ENCODE measurements around the gene TSNAX.
A peak's percentile ranks its signal among the peaks of the same experiment; 100 is the strongest.

The TSNAX gene

DNA sequence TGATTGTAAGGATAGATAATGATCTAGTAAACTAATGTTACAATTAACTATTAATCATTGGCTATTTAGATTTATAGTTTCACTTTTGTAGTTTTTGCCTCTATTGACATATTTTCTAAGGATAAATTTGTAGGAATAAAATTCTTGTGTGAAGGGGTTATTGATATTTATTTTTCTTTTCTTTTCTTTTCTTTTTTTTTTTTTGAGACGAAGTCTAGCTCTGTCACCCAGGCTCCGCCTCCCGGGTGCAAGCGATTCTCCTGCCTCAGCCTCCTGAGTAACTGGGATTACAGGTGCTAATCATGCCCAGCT is 74.2 kb downstream of the TSNAX start:
- TF ChIP-seq, protein P1, sequence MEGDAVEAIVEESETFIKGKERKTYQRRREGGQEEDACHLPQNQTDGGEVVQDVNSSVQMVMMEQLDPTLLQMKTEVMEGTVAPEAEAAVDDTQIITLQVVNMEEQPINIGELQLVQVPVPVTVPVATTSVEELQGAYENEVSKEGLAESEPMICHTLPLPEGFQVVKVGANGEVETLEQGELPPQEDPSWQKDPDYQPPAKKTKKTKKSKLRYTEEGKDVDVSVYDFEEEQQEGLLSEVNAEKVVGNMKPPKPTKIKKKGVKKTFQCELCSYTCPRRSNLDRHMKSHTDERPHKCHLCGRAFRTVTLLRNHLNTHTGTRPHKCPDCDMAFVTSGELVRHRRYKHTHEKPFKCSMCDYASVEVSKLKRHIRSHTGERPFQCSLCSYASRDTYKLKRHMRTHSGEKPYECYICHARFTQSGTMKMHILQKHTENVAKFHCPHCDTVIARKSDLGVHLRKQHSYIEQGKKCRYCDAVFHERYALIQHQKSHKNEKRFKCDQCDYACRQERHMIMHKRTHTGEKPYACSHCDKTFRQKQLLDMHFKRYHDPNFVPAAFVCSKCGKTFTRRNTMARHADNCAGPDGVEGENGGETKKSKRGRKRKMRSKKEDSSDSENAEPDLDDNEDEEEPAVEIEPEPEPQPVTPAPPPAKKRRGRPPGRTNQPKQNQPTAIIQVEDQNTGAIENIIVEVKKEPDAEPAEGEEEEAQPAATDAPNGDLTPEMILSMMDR (IDR thresholded peaks at IDR 0.05; ENCODE audit: low read depth, low read length, missing control alignments): no peak
- no peak overlapping the region for H3K4me3 ChIP-seq (replicated peaks; ENCODE audit: low read depth, low read length)
- no peak for DNase-seq (ENCODE audit: extremely low read depth, low read depth)

DNA sequence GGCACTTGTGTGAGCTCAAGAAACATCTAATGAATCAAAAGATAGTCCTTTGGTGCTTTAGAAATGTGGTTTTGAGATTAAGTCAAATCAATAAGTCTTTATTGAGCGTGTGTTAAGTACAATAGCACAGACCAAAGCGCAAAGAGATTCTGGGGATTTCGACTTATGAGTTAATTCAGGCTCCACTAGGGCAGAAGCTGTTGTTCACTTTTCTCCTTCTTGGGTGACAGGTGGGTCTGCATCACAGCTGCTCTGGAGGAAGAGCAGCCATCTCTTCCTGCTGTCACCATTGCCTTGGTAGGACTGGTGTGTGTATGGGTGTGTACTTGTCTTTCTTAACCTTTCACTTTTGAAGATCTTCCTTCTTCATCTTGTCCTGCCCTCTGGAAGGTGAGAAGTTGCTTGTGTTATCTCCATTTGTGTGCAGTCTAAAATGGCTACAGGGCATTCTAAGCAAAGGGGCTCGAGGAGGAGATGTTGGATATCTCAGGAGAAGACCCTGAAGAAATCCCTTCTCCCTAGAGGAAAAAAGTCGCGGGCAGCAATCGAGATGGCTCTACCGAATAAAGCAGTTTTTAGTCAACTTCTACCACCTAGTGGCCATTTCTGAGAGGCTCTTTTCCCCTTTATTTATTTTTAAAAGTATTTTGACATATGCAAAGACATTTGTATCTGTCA is 75.3 kb downstream of the TSNAX start:
- peak overlapping the region; percentile 38 for H3K4me3 ChIP-seq (replicated peaks; ENCODE audit: low read depth, low read length)
- TF ChIP-seq, protein P1 (IDR thresholded peaks at IDR 0.05; ENCODE audit: low read depth, low read length, missing control alignments): peak; percentile 62
- no peak for DNase-seq (ENCODE audit: extremely low read depth, low read depth)

DNA sequence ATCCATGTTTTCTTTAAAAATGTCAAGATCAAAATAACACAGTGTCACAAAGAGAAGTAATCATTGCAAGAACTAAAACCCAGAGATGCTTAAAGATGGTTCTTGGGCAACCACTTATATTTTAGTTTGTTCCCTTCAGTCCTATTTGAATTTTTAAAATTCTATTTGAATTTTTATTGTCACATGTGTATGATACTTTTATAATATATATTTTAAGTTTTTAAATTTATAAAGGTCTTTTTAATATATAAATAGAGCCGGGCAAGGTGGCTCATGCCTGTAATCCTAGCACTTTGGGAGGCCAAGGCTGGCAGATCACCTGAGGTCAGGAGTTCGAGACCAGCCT is 75.8 kb downstream of the TSNAX start:
- H3K4me3 ChIP-seq (replicated peaks; ENCODE audit: low read depth, low read length): no peak overlapping the region
- DNase-seq (ENCODE audit: extremely low read depth, low read depth): no peak

DNA sequence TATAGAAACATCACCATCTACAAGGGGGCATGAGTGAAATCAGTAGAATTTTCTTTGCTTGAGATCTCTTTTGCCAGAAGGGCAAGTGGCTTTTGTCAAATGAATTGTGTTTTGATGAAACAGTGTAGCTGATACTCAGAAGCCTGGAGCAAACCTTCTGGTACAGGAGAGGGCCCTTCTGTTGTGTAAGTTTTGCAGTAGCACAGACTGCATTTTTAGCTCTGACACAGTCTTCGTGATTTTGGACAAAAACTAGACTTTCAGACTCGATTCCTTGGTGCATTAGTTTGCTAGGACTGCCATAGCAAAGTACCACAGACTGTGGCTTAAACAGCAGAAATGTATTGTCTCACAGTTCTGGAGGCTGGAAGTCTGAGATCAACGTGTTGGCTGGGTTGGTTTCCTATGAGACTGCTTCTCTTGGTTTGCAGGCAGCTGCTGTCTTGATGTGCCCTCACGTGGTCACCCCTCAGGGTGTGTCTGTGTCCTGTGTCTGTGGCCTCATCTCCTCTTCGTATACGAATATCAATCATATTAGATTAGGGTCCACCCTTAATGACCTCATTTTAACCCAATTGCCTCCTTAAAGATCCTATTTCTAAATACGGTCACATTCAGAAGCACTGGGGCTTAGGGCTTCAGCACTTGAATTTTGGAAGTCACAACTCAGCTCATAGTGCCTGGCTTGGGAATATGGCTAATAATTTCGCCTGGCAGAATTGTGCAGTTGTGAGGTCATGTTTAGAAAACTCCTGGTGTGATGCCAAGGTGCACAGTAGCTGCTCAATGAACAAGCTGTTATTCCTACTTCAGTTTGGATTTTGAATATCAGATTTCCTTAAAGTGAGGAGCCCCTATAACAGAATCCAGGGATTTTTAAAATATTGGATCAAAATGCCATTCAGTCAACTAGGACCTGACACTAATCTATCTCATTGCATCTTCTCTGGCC is 77.0 kb downstream of the TSNAX start:
- H3K4me3 ChIP-seq (replicated peaks; ENCODE audit: low read depth, low read length): no peak overlapping the region
- no peak for DNase-seq (ENCODE audit: extremely low read depth, low read depth)
- TF ChIP-seq, protein P1 (IDR thresholded peaks at IDR 0.05; ENCODE audit: low read depth, low read length, missing control alignments): no peak

More for the DNA sequence above, 75.8 kb downstream of the TSNAX start:
- TF ChIP-seq, protein P1 (IDR thresholded peaks at IDR 0.05; ENCODE audit: low read depth, low read length, missing control alignments): no peak

DNA sequence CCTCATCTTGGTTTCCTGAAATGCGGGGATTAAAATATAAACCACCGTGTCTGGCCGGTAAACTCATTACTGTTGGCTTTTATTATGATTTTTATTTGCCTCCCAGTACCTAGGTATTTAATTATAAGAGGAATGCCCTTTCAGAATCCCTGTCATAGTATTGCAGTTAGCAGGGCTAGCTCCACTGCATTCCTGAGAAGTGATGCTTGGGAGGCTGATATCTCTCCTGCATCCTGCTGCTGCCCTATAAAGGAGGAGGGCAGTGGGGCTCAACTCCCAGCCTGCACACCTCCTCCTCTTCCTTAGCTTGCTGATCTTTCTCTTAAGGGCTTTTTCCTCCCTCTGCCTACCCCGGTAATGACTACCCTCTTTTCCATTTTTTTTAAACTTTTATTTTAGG is 78.2 kb downstream of the TSNAX start:
- TF ChIP-seq, protein P1 (IDR thresholded peaks at IDR 0.05; ENCODE audit: low read depth, low read length, missing control alignments): no peak
- no peak for DNase-seq (ENCODE audit: extremely low read depth, low read depth)

DNA sequence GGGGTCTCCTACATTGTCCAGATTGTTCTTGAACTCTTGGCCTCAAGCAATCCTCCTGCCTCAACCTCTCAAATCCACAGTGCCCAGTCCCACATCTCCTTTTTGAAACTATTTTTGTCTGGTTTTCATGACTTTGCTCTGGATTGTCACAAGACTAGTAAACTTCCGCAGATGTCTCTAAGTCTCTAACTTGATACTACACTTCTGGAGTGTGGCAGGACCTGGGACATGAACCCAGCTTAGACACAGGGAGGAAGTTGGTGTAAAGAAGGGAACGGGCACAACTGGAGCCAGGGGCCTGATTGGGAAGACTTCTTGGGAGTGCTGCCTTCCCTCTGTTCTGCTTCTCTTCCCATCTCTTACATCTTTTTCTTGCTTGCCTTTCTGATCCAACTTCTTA is 81.9 kb downstream of the TSNAX start:
- no peak for DNase-seq (ENCODE audit: extremely low read depth, low read depth)
- TF ChIP-seq, protein P1 (IDR thresholded peaks at IDR 0.05; ENCODE audit: low read depth, low read length, missing control alignments): no peak
- no peak overlapping the region for H3K4me3 ChIP-seq (replicated peaks; ENCODE audit: low read depth, low read length)

More for the DNA sequence above, 78.2 kb downstream of the TSNAX start:
- no peak overlapping the region for H3K4me3 ChIP-seq (replicated peaks; ENCODE audit: low read depth, low read length)

Measured in HFF-Myc (cell line).